B cell (primary cell): Measurements from ENCODE around the gene MON2. TPM values are rescaled to one million over a fixed set of nuclear protein-coding genes. Genes with fewer than 3 reads are reported as not detected.

Experiments
- ATAC-seq: fragments of 200-7000 bp; cut with Tn5 transposase; one replicate; pipeline ENCODE4 v1.10.0; 2021; ENCODE audit warnings: low read depth, mild to moderate bottlenecking, moderate number of reproducible peaks, moderate library complexity
- CTCF ChIA-PET: fragments of 350-600 bp; sonication (Branson Sonifier 250); formaldehyde crosslinking; loops from one replicate; lab custom pipeline; 2021; ENCODE audit warnings: antibody characterized with exemption, inconsistent platforms; lab: Charles Lee
- POLR2A ChIA-PET: fragments of 350-600 bp; sonication (Branson Sonifier 250); formaldehyde crosslinking; loops from one replicate; lab custom pipeline; 2021; ENCODE audit warnings: antibody characterized with exemption; lab: Charles Lee
- DNase-seq: peaks from one replicate; pipeline ENCODE4 v3.0.0; 2013
- H2AFZ ChIP-seq: 2 replicates; pipeline ENCODE4 v1.6.1; 2012; ENCODE audit warnings: mild to moderate bottlenecking, low read depth, low read length; ENCODE audit not compliant: insufficient read depth, poor library complexity, severe bottlenecking
- H3K27ac ChIP-seq, 2 donors: 1 replicate in 1 of 2; 2 replicates in 1 of 2; pipeline ENCODE4 v1.5.1; 2012 to 2013; ENCODE audit warnings: low read length in 2 of 2, mild to moderate bottlenecking in 2 of 2, moderate library complexity in 1 of 2
- H3K27me3 ChIP-seq, 4 experiments: fragments of 200-600 bp in 1 of 4; sonication (generic) in 1 of 4; replicated peaks in 1 of 4; 1 replicate in 2 of 4; 2 replicates in 2 of 4; pipeline versions ENCODE4 v1.6.1 to v1.7.0; 2013 to 2016; ENCODE audit warnings: low read length in 3 of 4, mild to moderate bottlenecking in 2 of 4, mixed read lengths in 1 of 4, moderate library complexity in 1 of 4; ENCODE audit not compliant: insufficient read depth in 4 of 4, control insufficient read depth in 3 of 4; ENCODE audit errors: control extremely low read depth in 1 of 4
- H3K36me3 ChIP-seq, 2 experiments: replicated peaks in 1 of 2; 1 replicate in 1 of 2; 2 replicates in 1 of 2; pipeline versions ENCODE4 v1.6.1 to v1.7.1; 2013; ENCODE audit warnings: low read length in 1 of 2; ENCODE audit not compliant: insufficient read depth in 2 of 2, control insufficient read depth in 1 of 2; ENCODE audit errors: control extremely low read depth in 1 of 2, extremely low read depth in 1 of 2
- H3K4me1 ChIP-seq, 2 donors: fragments of 200-600 bp in 1 of 2; sonication (generic) in 1 of 2; 1 replicate in 1 of 2; 2 replicates in 1 of 2; pipeline versions ENCODE4 v1.5.1 to v1.6.1; 2013 to 2017; ENCODE audit warnings: low read length in 2 of 2; ENCODE audit not compliant: control insufficient read depth in 2 of 2, insufficient read depth in 2 of 2
- H3K4me2 ChIP-seq: replicated peaks from 2 replicates; pipeline ENCODE3; 2012; ENCODE audit warnings: mild to moderate bottlenecking, low read depth, low read length; ENCODE audit not compliant: poor library complexity, severe bottlenecking
- H3K4me3 ChIP-seq, 5 experiments: fragments of 200-600 bp in 1 of 5; sonication (generic) in 1 of 5; 1 replicate in 3 of 5; 2 replicates in 2 of 5; pipeline versions ENCODE4 v1.5.1 to v1.7.0; 2011 to 2016; ENCODE audit warnings: low read length in 4 of 5, mild to moderate bottlenecking in 4 of 5, low read depth in 2 of 5, control low read depth in 1 of 5, moderate library complexity in 1 of 5; ENCODE audit not compliant: insufficient read depth in 1 of 5; ENCODE audit errors: control extremely low read depth in 1 of 5, extremely low read depth in 1 of 5
- H3K79me2 ChIP-seq: fragments of 200-600 bp; sonication (generic); one replicate; pipeline ENCODE4 v1.6.0; 2016; ENCODE audit warnings: low read length; ENCODE audit not compliant: control insufficient read depth, insufficient read depth
- H3K9ac ChIP-seq: fragments of 200-600 bp; sonication (generic); 2 replicates; pipeline ENCODE4 v1.6.1; 2017; ENCODE audit warnings: mild to moderate bottlenecking, low read length, moderate library complexity
- H3K9me3 ChIP-seq, 3 donors: one replicate each; pipeline versions ENCODE4 v1.6.1 to v1.7.1; 2013; ENCODE audit warnings: low read length in 2 of 3; ENCODE audit not compliant: control insufficient read depth in 2 of 3, insufficient read depth in 1 of 3; ENCODE audit errors: control extremely low read depth in 1 of 3
- H4K20me1 ChIP-seq: 2 replicates; pipeline ENCODE4 v1.6.0; 2012; ENCODE audit warnings: mild to moderate bottlenecking, low read length; ENCODE audit not compliant: insufficient read depth, control insufficient read depth, poor library complexity, severe bottlenecking
- H3K27ac Mint-ChIP-seq: one replicate; pipeline ENCODE4 v1.8.0; 2021; ENCODE audit warnings: mixed read lengths
- H3K27me3 Mint-ChIP-seq: one replicate; pipeline ENCODE4 v1.8.0; 2021; ENCODE audit warnings: mixed read lengths
- H3K4me1 Mint-ChIP-seq: one replicate; pipeline ENCODE4 v1.8.0; 2021; ENCODE audit warnings: mixed read lengths
- H3K4me3 Mint-ChIP-seq: one replicate; pipeline ENCODE4 v1.8.0; 2021; ENCODE audit warnings: mixed read lengths
- H3K9me3 Mint-ChIP-seq: one replicate; pipeline ENCODE4 v1.8.0; 2022; ENCODE audit warnings: mixed read lengths; ENCODE audit not compliant: insufficient read depth
- EZH2 ChIP-seq: IDR thresholded peaks from 2 replicates; pipeline ENCODE4 v1.6.1; 2012; ENCODE audit warnings: borderline replicate concordance, low read depth, mild to moderate bottlenecking, moderate library complexity, low read length; ENCODE audit not compliant: insufficient read depth, poor library complexity, severe bottlenecking
- WGBS: methylation state at CpG from one replicate; pipeline ENCODE4 v1.1.5; 2013; ENCODE audit warnings: missing lambda C conversion rate; ENCODE audit not compliant: insufficient coverage; 5-methylcytosine and 5-hydroxymethylcytosine counted together
- intact Hi-C: fragments of 100-400 bp; cut with micrococcal nuclease; formaldehyde crosslinking; loops from one replicate; pipeline ENCODE4 v1.10.0; 2022
- polyA plus RNA-seq: library from polyadenylated mRNA; depleted of rRNA; stranded (reverse); fragments of >200 nt; gene quantifications from 2 replicates; pipeline ENCODE4 v1.2.3, GENCODE V29; 2012
- total RNA-seq, 2 donors: library from RNA; stranded (reverse); fragments of 120-200 nt in 1 of 2; gene quantifications; 1 replicate in 1 of 2; 2 replicates in 1 of 2; pipeline versions ENCODE4 v1.2.3 to v1.2.4, GENCODE V29; 2013 to 2022
- TF ChIP-seq, protein P1 (sequence below): fragments of 200-600 bp; IDR thresholded peaks from one replicate; pipeline ENCODE4 v1.8.0; 2022; ENCODE audit warnings: antibody characterized with exemption, mild to moderate bottlenecking

Gene MON2
- total and polyA plus RNA-seq, 2 donors (not counting 1 experiment from before 2014, with no cell fraction given), result 18.9 to 104 TPM

DNA sequence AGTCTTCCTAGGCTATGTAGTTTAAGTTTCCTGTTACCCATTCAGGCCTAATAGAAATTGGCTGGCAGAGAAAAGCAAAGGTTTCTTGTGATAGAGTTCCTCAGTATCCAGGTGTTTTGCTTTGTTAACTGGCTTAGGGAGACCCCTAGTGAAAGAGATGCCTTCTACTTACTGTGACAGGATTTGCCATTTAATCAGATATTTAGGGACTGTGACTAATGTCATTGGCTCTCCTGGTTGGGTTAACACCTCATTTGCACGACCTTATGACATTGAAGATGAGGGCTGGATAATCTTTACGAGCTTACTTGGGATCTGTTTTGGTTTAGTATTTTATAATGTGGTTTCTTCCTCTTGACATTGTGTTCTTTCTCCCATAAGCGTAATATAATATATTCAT lies 5.8 kb downstream of the MON2 start:
- ChIA-PET POLR2A (no interaction called here), CTCF (interaction anchor here (1.1 kb wide), 1 partner anchor 63 kb away, joined by 3 read pairs; no protein-coding TSS in a partner anchor)
- H3K9me3 Mint-ChIP-seq, result no peaks in the 10 kb centered on the region
- ATAC-seq, result no peak
- H3K9ac ChIP-seq, result no peak overlapping the region
- intact Hi-C loops, result no loop called here
- H3K27me3 ChIP-seq, result no peaks in the 10 kb centered on the region
- H3K4me3 ChIP-seq, result no peak overlapping the region
- no peak overlapping the region for H2AFZ ChIP-seq
- WGBS, result no CpG with 5 or more reads among the region's 3 CpGs
- peaks cover 28% of the 10 kb centered on the region for H4K20me1 ChIP-seq
- H3K4me2 ChIP-seq, result no peak overlapping the region
- peaks cover 5 to 22% of the 10 kb centered on the region in 2 experiments for H3K36me3 ChIP-seq
- TF ChIP-seq EZH2, result no peak
- TF ChIP-seq, protein P1, sequence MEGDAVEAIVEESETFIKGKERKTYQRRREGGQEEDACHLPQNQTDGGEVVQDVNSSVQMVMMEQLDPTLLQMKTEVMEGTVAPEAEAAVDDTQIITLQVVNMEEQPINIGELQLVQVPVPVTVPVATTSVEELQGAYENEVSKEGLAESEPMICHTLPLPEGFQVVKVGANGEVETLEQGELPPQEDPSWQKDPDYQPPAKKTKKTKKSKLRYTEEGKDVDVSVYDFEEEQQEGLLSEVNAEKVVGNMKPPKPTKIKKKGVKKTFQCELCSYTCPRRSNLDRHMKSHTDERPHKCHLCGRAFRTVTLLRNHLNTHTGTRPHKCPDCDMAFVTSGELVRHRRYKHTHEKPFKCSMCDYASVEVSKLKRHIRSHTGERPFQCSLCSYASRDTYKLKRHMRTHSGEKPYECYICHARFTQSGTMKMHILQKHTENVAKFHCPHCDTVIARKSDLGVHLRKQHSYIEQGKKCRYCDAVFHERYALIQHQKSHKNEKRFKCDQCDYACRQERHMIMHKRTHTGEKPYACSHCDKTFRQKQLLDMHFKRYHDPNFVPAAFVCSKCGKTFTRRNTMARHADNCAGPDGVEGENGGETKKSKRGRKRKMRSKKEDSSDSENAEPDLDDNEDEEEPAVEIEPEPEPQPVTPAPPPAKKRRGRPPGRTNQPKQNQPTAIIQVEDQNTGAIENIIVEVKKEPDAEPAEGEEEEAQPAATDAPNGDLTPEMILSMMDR, result no peak
- H3K9me3 ChIP-seq, result no peaks in the 10 kb centered on the region
- H3K27ac Mint-ChIP-seq, result no peak overlapping the region
- no peaks in the 10 kb centered on the region for H3K27me3 Mint-ChIP-seq
- peaks cover 13 to 19% of the 10 kb centered on the region in 2 donors for H3K4me1 ChIP-seq
- H3K27ac ChIP-seq, result no peak overlapping the region
- DNase-seq, result no peak
- no peak overlapping the region for H3K4me3 Mint-ChIP-seq
- H3K79me2 ChIP-seq, result peaks cover 97% of the 10 kb centered on the region
- peaks cover 26% of the 10 kb centered on the region for H3K4me1 Mint-ChIP-seq

DNA sequence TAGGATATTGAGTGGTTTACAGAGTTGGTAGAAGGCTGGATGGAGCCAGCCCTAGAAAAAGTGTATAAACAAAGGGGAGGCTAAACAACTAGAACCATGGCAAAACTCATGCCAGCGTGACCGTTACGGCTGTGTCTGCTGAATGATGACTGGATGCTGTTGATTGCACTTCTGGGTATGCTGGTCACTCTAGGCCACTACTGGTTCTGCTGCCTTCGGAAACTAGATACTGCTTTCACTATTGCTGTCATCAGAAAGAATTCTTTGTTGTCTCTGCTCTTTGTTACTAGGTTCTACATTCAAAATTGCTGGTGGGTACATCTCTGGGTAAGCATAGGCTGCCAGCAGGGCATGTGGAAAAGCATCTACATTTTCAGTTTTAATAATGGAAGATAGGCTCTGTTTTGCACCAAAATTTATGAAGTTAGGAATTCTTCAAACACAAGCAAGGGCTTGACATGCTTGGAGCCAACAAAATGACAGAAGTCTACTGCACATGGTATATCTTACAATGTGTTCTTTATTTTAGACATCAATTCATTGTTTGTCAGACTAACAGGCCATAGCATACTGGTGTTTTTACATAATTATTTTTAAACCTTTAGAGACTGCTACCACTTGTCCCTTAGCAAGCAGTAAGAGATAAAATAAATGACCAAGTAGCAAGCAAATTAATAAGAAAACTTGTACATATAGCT lies 15.4 kb downstream of the MON2 start:
- ChIA-PET CTCF (interaction anchor here (1.2 kb wide), 1 partner anchor 16 kb away, joined by 3 read pairs; the partner anchor contains the start of gene MON2), POLR2A (no interaction called here)
- Mint-ChIP-seq H3K27ac (no peak overlapping the region), H3K27me3 (no peaks in the 10 kb centered on the region), H3K4me3 (no peak overlapping the region), H3K4me1 (peaks cover 14% of the 10 kb centered on the region), H3K9me3 (no peaks in the 10 kb centered on the region)
- DNase-seq (no peak), ATAC-seq (no peak)
- Histone ChIP-seq H3K9me3 (no peaks in the 10 kb centered on the region), H3K4me1 (no peaks in the 10 kb centered on the region), H3K79me2 (peaks cover 70% of the 10 kb centered on the region), H3K9ac (no peak overlapping the region), H3K27me3 (no peaks in the 10 kb centered on the region), H3K4me3 (no peak overlapping the region), H2AFZ (no peak overlapping the region), H4K20me1 (peaks cover 46% of the 10 kb centered on the region), H3K27ac (no peak overlapping the region), H3K36me3 (peaks cover 7 to 13% of the 10 kb centered on the region in 2 experiments), H3K4me2 (no peak overlapping the region)
- 94% methylated on average over 4 of the region's 4 CpGs for WGBS
- intact Hi-C loops, result no loop called here
- TF ChIP-seq, protein P1, result no peak
- TF ChIP-seq EZH2, result no peak
